Neuronal stem cell (in vitro differentiated cells): ENCODE results near the gene ERBIN.

Experiments
- DNase-seq: peaks from one replicate; pipeline ENCODE4 v3.0.0-alpha.2; 2013; ENCODE audit warnings: low spot score
- H2AFZ ChIP-seq: one replicate; pipeline ENCODE4 v1.6.1; 2013; ENCODE audit warnings: mild to moderate bottlenecking, low read length, inconsistent platforms
- H2AK5ac ChIP-seq: 2 replicates; pipeline ENCODE4 v1.6.1; 2013; ENCODE audit warnings: low read depth, mild to moderate bottlenecking, inconsistent platforms, low read length, moderate library complexity, mixed read lengths
- H2BK120ac ChIP-seq: 2 replicates; pipeline ENCODE4 v1.6.1; 2013; ENCODE audit warnings: low read depth, mild to moderate bottlenecking, inconsistent platforms, low read length, moderate library complexity, mixed read lengths
- H2BK12ac ChIP-seq: one replicate; pipeline ENCODE4 v1.6.1; 2013; ENCODE audit warnings: low read length, inconsistent platforms
- H2BK15ac ChIP-seq: 2 replicates; pipeline ENCODE4 v1.6.1; 2013; ENCODE audit warnings: mild to moderate bottlenecking, low read length, inconsistent platforms, mixed read lengths
- H2BK5ac ChIP-seq: one replicate; pipeline ENCODE4 v1.6.1; 2013; ENCODE audit warnings: inconsistent platforms, mild to moderate bottlenecking, low read length, moderate library complexity
- H3K14ac ChIP-seq: one replicate; pipeline ENCODE4 v1.6.1; 2013; ENCODE audit warnings: low read length, inconsistent platforms
- H3K18ac ChIP-seq: 2 replicates; pipeline ENCODE4 v1.6.1; 2013; ENCODE audit warnings: low read length, inconsistent platforms
- H3K23ac ChIP-seq: 2 replicates; pipeline ENCODE4 v1.6.1; 2013; ENCODE audit warnings: low read depth, mild to moderate bottlenecking, mixed read lengths, low read length, inconsistent platforms; ENCODE audit not compliant: poor library complexity
- H3K27ac ChIP-seq: replicated peaks from 3 replicates; pipeline ENCODE4 v1.5.1; 2013; ENCODE audit warnings: low read length, inconsistent platforms
- H3K27me3 ChIP-seq, 3 experiments: 2 replicates each; pipeline ENCODE4 v1.6.1; 2013; ENCODE audit warnings: low read length in 3 of 3, mild to moderate bottlenecking in 2 of 3, inconsistent platforms in 1 of 3, low read depth in 1 of 3, mixed read lengths in 1 of 3, moderate library complexity in 1 of 3; ENCODE audit not compliant: control insufficient read depth in 3 of 3, insufficient read depth in 3 of 3
- H3K36me3 ChIP-seq, 2 donors: replicated peaks in 1 of 2; 2 replicates each; pipeline ENCODE4 v1.6.1; 2013; ENCODE audit warnings: low read length in 2 of 2; ENCODE audit not compliant: control insufficient read depth in 2 of 2, insufficient read depth in 2 of 2
- H3K4ac ChIP-seq: 2 replicates; pipeline ENCODE4 v1.6.1; 2013; ENCODE audit warnings: inconsistent platforms, mild to moderate bottlenecking, low read length, moderate library complexity
- H3K4me1 ChIP-seq, 2 donors: 1 replicate in 1 of 2; 2 replicates in 1 of 2; pipeline ENCODE4 v1.6.1; 2013; ENCODE audit warnings: low read length in 2 of 2, low read depth in 1 of 2; ENCODE audit not compliant: control insufficient read depth in 2 of 2, insufficient read depth in 1 of 2
- H3K4me2 ChIP-seq: one replicate; pipeline ENCODE4 v1.6.1; 2013; ENCODE audit warnings: mild to moderate bottlenecking, low read length, inconsistent platforms; ENCODE audit not compliant: insufficient read depth, poor library complexity, severe bottlenecking
- H3K4me3 ChIP-seq, 2 donors: 2 replicates each; pipeline ENCODE4 v1.5.1; 2013; ENCODE audit warnings: low read length in 2 of 2, mild to moderate bottlenecking in 2 of 2, inconsistent platforms in 1 of 2, moderate library complexity in 1 of 2
- H3K79me1 ChIP-seq: one replicate; pipeline ENCODE4 v1.6.1; 2013; ENCODE audit warnings: low read depth, mild to moderate bottlenecking, inconsistent platforms, low read length, moderate library complexity
- H3K9ac ChIP-seq: one replicate; pipeline ENCODE4 v1.6.1; 2013; ENCODE audit warnings: mild to moderate bottlenecking, low read depth, low read length, inconsistent platforms; ENCODE audit not compliant: poor library complexity
- H3K9me3 ChIP-seq, 2 donors: replicated peaks in 1 of 2; 2 replicates each; pipeline versions ENCODE3 to v1.6.1; 2013; ENCODE audit warnings: low read length in 2 of 2, mild to moderate bottlenecking in 2 of 2, inconsistent platforms in 1 of 2, low read depth in 1 of 2, mixed read lengths in 1 of 2, moderate library complexity in 1 of 2; ENCODE audit not compliant: control insufficient read depth in 2 of 2, insufficient read depth in 1 of 2
- H4K8ac ChIP-seq: one replicate; pipeline ENCODE4 v1.6.1; 2013; ENCODE audit warnings: low read depth, mild to moderate bottlenecking, inconsistent platforms, low read length, moderate library complexity
- H4K91ac ChIP-seq: one replicate; pipeline ENCODE4 v1.6.1; 2013; ENCODE audit warnings: low read length, low read depth, mild to moderate bottlenecking, inconsistent platforms; ENCODE audit not compliant: poor library complexity
- WGBS, 2 donors: extraction: QIAGEN DNeasy Blood & Tissue Kit; methylation state at CpG; one replicate each; pipeline ENCODE4 v1.1.7; 2013; ENCODE audit warnings: missing lambda C conversion rate in 2 of 2, mixed read lengths in 1 of 2; ENCODE audit not compliant: insufficient read length in 2 of 2, insufficient replicate concordance in 1 of 2; ENCODE audit errors: extremely low coverage in 2 of 2; 5-methylcytosine and 5-hydroxymethylcytosine counted together

The ERBIN gene

DNA sequence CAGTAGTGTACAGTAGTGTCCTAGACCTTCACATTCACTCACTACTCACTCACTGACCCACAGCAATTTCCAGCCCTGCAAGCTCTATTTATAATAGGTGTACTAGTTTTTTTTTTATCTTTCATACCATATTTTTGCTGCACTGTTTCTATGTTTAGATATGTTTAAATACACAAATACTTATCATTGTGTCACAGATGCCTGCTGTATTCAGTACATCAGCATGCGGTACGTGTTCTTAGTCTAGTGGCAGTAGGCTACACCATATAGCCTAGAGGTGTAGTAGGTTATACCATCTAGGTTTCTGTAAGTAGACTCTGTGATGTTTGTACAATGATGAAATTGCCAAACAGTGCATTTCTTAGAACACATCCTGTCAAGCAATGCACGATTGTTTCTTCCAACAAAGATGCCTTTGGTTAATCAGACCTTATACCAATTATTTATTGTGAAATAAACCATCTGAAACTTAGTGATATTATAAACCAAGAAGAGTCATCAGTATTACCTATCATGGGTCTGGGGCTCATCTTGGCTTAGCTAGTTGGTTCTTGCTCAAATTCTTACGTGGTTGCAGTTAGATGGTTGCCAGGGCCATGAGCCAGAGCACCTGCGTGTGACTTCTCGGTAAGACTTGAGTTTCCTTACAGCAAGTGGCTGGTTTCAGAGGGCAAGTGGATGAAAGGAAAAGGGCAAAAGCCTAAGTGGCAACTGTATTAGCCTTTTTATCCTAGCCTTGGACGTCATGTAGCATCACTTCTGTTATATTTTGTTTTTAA lies 41.1 kb downstream of the ERBIN start:
- Histone ChIP-seq H4K8ac (no peak overlapping the region), H3K4me1 (peaks cover 0 to 2% of the 10 kb centered on the region in 2 donors), H4K91ac (no peak overlapping the region), H3K18ac (no peak overlapping the region), H3K9me3 (peaks cover 0 to 12% of the 10 kb centered on the region in 2 donors), H2AFZ (no peak overlapping the region), H3K4me2 (no peak overlapping the region), H2BK5ac (no peak overlapping the region), H3K23ac (no peak overlapping the region), H2AK5ac (no peak overlapping the region), H3K4me3 (no peak overlapping the region), H3K9ac (no peak overlapping the region), H3K27ac (no peak overlapping the region), H3K36me3 (peaks cover 0 to 21% of the 10 kb centered on the region in 2 donors), H2BK12ac (no peak overlapping the region), H2BK15ac (no peak overlapping the region), H3K4ac (no peak overlapping the region), H2BK120ac (no peak overlapping the region), H3K79me1 (no peaks in the 10 kb centered on the region), H3K14ac (no peak overlapping the region), H3K27me3 (no peaks in the 10 kb centered on the region)
- DNase-seq: no peak
- WGBS, 2 donors: no CpG with 5 or more reads among the region's 7 CpGs

- DNase-seq: no peak
- H4K8ac ChIP-seq: no peak overlapping the region
- H3K9me3 ChIP-seq: peaks cover 0 to 17% of the 10 kb centered on the region in 2 donors
- no peak overlapping the region for H2AK5ac ChIP-seq
- H3K27me3 ChIP-seq: no peaks in the 10 kb centered on the region
- H2BK120ac ChIP-seq: no peak overlapping the region
- no peak overlapping the region for H3K18ac ChIP-seq
- H3K14ac ChIP-seq: no peak overlapping the region
- H3K4me3 ChIP-seq: no peak overlapping the region
- H3K4ac ChIP-seq: no peak overlapping the region
- no peak overlapping the region for H2BK12ac ChIP-seq
- no peak overlapping the region for H3K4me2 ChIP-seq
- H2AFZ ChIP-seq: no peak overlapping the region
- H3K79me1 ChIP-seq: no peaks in the 10 kb centered on the region
- H2BK5ac ChIP-seq: no peak overlapping the region
- peaks cover 0 to 25% of the 10 kb centered on the region in 2 donors for H3K36me3 ChIP-seq
- WGBS, 2 donors: no CpG with 5 or more reads among the region's 2 CpGs
- no peak overlapping the region for H3K27ac ChIP-seq
- H3K9ac ChIP-seq: no peak overlapping the region
- peaks cover 0 to 2% of the 10 kb centered on the region in 2 donors for H3K4me1 ChIP-seq
- H3K23ac ChIP-seq: no peak overlapping the region
- H4K91ac ChIP-seq: no peak overlapping the region
- H2BK15ac ChIP-seq: no peak overlapping the region
Measured at GRCh38 chr5:65969539-65970393, 43.4 kb downstream of the ERBIN start.

DNA sequence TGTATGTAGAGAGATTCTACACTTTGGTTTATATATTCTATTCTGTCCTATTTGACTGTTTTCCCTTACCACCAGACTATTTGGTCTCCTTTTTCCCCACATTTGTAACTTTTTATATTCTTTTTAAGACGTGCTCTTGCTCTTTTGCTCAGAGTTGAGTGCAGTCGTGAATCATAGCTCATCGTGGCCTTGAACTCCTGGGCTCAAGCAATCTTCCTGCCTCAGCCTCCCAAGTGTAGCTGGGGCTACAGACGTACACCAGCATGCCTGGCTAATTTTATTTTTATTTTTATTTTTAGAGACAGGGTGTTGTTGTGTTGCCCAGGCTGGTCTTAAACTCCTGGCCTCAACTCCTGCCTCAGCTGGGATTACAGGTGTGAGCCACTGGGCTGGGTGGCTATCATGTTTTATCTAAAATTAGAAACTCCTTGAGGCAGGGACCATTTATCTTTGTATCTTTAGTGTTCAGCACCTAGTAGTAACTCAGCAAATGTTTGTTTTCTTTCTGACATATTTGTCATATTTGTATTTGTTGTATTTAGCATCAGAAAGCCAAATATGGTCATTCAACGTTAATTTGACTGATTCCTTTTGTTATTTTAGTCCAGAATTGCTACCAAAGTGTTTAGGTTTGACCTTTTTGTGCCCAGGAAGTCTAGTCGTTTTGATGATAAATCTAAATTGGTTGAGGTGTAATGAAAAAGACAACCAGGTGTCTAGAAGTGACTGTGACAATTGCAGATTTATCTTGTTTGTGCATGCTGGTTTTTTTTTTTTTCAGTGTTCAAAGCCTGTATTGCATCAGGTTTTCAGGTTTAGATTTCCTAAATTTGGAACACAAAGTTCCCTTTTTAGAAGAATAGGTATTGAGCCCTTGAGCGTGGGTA lies 44.3 kb downstream of the ERBIN start:
- Histone ChIP-seq H2AK5ac (no peak overlapping the region), H2AFZ (no peak overlapping the region), H3K9ac (no peak overlapping the region), H2BK12ac (no peak overlapping the region), H3K4me3 (no peak overlapping the region), H3K14ac (no peak overlapping the region), H4K91ac (no peak overlapping the region), H3K23ac (no peak overlapping the region), H2BK5ac (no peak overlapping the region), H2BK120ac (no peak overlapping the region), H4K8ac (no peak overlapping the region), H3K4me2 (no peak overlapping the region), H3K4ac (no peak overlapping the region), H3K79me1 (no peaks in the 10 kb centered on the region), H3K27me3 (no peaks in the 10 kb centered on the region), H3K36me3 (peaks cover 0 to 26% of the 10 kb centered on the region in 2 donors), H3K4me1 (peaks cover 0 to 2% of the 10 kb centered on the region in 2 donors), H2BK15ac (no peak overlapping the region), H3K18ac (no peak overlapping the region), H3K27ac (no peak overlapping the region), H3K9me3 (peaks cover 0 to 17% of the 10 kb centered on the region in 2 donors)
- no peak for DNase-seq
- WGBS, 2 donors: no CpG with 5 or more reads among the region's 7 CpGs
